B cell (primary cell): ENCODE results near the gene PLPPR3. TPM values are rescaled to one million over a fixed set of nuclear protein-coding genes. Genes with fewer than 3 reads are reported as not detected.
A peak's percentile ranks its signal among the peaks of the same experiment; 100 is the strongest.

Experiments used
- ATAC-seq: fragments of 200-7000 bp; cut with Tn5 transposase; one replicate; pipeline ENCODE4 v1.10.0; 2021; ENCODE audit warnings: low read depth, mild to moderate bottlenecking, moderate number of reproducible peaks, moderate library complexity
- CTCF ChIA-PET: fragments of 350-600 bp; sonication (Branson Sonifier 250); formaldehyde crosslinking; loops from one replicate; lab custom pipeline; 2021; ENCODE audit warnings: antibody characterized with exemption, inconsistent platforms; lab: Charles Lee
- POLR2A ChIA-PET: fragments of 350-600 bp; sonication (Branson Sonifier 250); formaldehyde crosslinking; loops from one replicate; lab custom pipeline; 2021; ENCODE audit warnings: antibody characterized with exemption; lab: Charles Lee
- DNase-seq: peaks from one replicate; pipeline ENCODE4 v3.0.0; 2013
- H2AFZ ChIP-seq: 2 replicates; pipeline ENCODE4 v1.6.1; 2012; ENCODE audit warnings: mild to moderate bottlenecking, low read depth, low read length; ENCODE audit not compliant: insufficient read depth, poor library complexity, severe bottlenecking
- H3K27ac ChIP-seq, 2 donors: 1 replicate in 1 of 2; 2 replicates in 1 of 2; pipeline ENCODE4 v1.5.1; 2012 to 2013; ENCODE audit warnings: low read length in 2 of 2, mild to moderate bottlenecking in 2 of 2, moderate library complexity in 1 of 2
- H3K27me3 ChIP-seq, 4 experiments: fragments of 200-600 bp in 1 of 4; sonication (generic) in 1 of 4; replicated peaks in 1 of 4; 1 replicate in 2 of 4; 2 replicates in 2 of 4; pipeline versions ENCODE4 v1.6.1 to v1.7.0; 2013 to 2016; ENCODE audit warnings: low read length in 3 of 4, mild to moderate bottlenecking in 2 of 4, mixed read lengths in 1 of 4, moderate library complexity in 1 of 4; ENCODE audit not compliant: insufficient read depth in 4 of 4, control insufficient read depth in 3 of 4; ENCODE audit errors: control extremely low read depth in 1 of 4
- H3K36me3 ChIP-seq, 2 experiments: replicated peaks in 1 of 2; 1 replicate in 1 of 2; 2 replicates in 1 of 2; pipeline versions ENCODE4 v1.6.1 to v1.7.1; 2013; ENCODE audit warnings: low read length in 1 of 2; ENCODE audit not compliant: insufficient read depth in 2 of 2, control insufficient read depth in 1 of 2; ENCODE audit errors: control extremely low read depth in 1 of 2, extremely low read depth in 1 of 2
- H3K4me1 ChIP-seq, 2 donors: fragments of 200-600 bp in 1 of 2; sonication (generic) in 1 of 2; 1 replicate in 1 of 2; 2 replicates in 1 of 2; pipeline versions ENCODE4 v1.5.1 to v1.6.1; 2013 to 2017; ENCODE audit warnings: low read length in 2 of 2; ENCODE audit not compliant: control insufficient read depth in 2 of 2, insufficient read depth in 2 of 2
- H3K4me2 ChIP-seq: replicated peaks from 2 replicates; pipeline ENCODE3; 2012; ENCODE audit warnings: mild to moderate bottlenecking, low read depth, low read length; ENCODE audit not compliant: poor library complexity, severe bottlenecking
- H3K4me3 ChIP-seq, 5 experiments: fragments of 200-600 bp in 1 of 5; sonication (generic) in 1 of 5; 1 replicate in 3 of 5; 2 replicates in 2 of 5; pipeline versions ENCODE4 v1.5.1 to v1.7.0; 2011 to 2016; ENCODE audit warnings: low read length in 4 of 5, mild to moderate bottlenecking in 4 of 5, low read depth in 2 of 5, control low read depth in 1 of 5, moderate library complexity in 1 of 5; ENCODE audit not compliant: insufficient read depth in 1 of 5; ENCODE audit errors: control extremely low read depth in 1 of 5, extremely low read depth in 1 of 5
- H3K79me2 ChIP-seq: fragments of 200-600 bp; sonication (generic); one replicate; pipeline ENCODE4 v1.6.0; 2016; ENCODE audit warnings: low read length; ENCODE audit not compliant: control insufficient read depth, insufficient read depth
- H3K9ac ChIP-seq: fragments of 200-600 bp; sonication (generic); 2 replicates; pipeline ENCODE4 v1.6.1; 2017; ENCODE audit warnings: mild to moderate bottlenecking, low read length, moderate library complexity
- H3K9me3 ChIP-seq, 3 donors: one replicate each; pipeline versions ENCODE4 v1.6.1 to v1.7.1; 2013; ENCODE audit warnings: low read length in 2 of 3; ENCODE audit not compliant: control insufficient read depth in 2 of 3, insufficient read depth in 1 of 3; ENCODE audit errors: control extremely low read depth in 1 of 3
- H4K20me1 ChIP-seq: 2 replicates; pipeline ENCODE4 v1.6.0; 2012; ENCODE audit warnings: mild to moderate bottlenecking, low read length; ENCODE audit not compliant: insufficient read depth, control insufficient read depth, poor library complexity, severe bottlenecking
- H3K27ac Mint-ChIP-seq: one replicate; pipeline ENCODE4 v1.8.0; 2021; ENCODE audit warnings: mixed read lengths
- H3K27me3 Mint-ChIP-seq: one replicate; pipeline ENCODE4 v1.8.0; 2021; ENCODE audit warnings: mixed read lengths
- H3K4me1 Mint-ChIP-seq: one replicate; pipeline ENCODE4 v1.8.0; 2021; ENCODE audit warnings: mixed read lengths
- H3K4me3 Mint-ChIP-seq: one replicate; pipeline ENCODE4 v1.8.0; 2021; ENCODE audit warnings: mixed read lengths
- H3K9me3 Mint-ChIP-seq: one replicate; pipeline ENCODE4 v1.8.0; 2022; ENCODE audit warnings: mixed read lengths; ENCODE audit not compliant: insufficient read depth
- EZH2 ChIP-seq: IDR thresholded peaks from 2 replicates; pipeline ENCODE4 v1.6.1; 2012; ENCODE audit warnings: borderline replicate concordance, low read depth, mild to moderate bottlenecking, moderate library complexity, low read length; ENCODE audit not compliant: insufficient read depth, poor library complexity, severe bottlenecking
- WGBS: methylation state at CpG from one replicate; pipeline ENCODE4 v1.1.5; 2013; ENCODE audit warnings: missing lambda C conversion rate; ENCODE audit not compliant: insufficient coverage; 5-methylcytosine and 5-hydroxymethylcytosine counted together
- intact Hi-C: fragments of 100-400 bp; cut with micrococcal nuclease; formaldehyde crosslinking; loops from one replicate; pipeline ENCODE4 v1.10.0; 2022
- polyA minus RNA-seq: library from RNA; depleted of rRNA, polyadenylated mRNA; stranded (reverse); fragments of >200 nt; gene quantifications from 2 replicates; pipeline ENCODE4 v1.2.3, GENCODE V29; 2012
- polyA plus RNA-seq: library from polyadenylated mRNA; depleted of rRNA; stranded (reverse); fragments of >200 nt; gene quantifications from 2 replicates; pipeline ENCODE4 v1.2.3, GENCODE V29; 2012
- total RNA-seq, 2 donors: library from RNA; stranded (reverse); fragments of 120-200 nt in 1 of 2; gene quantifications; 1 replicate in 1 of 2; 2 replicates in 1 of 2; pipeline versions ENCODE4 v1.2.3 to v1.2.4, GENCODE V29; 2013 to 2022
- TF ChIP-seq, protein P1 (sequence below): fragments of 200-600 bp; IDR thresholded peaks from one replicate; pipeline ENCODE4 v1.8.0; 2022; ENCODE audit warnings: antibody characterized with exemption, mild to moderate bottlenecking

PLPPR3 gene
- not detected in 2 replicates for total RNA-seq
- not detected for total RNA-seq (2013)
- not detected in 2 replicates for polyA plus RNA-seq
- 0.29 and 1.0 TPM in 2 replicates for polyA minus RNA-seq

DNA sequence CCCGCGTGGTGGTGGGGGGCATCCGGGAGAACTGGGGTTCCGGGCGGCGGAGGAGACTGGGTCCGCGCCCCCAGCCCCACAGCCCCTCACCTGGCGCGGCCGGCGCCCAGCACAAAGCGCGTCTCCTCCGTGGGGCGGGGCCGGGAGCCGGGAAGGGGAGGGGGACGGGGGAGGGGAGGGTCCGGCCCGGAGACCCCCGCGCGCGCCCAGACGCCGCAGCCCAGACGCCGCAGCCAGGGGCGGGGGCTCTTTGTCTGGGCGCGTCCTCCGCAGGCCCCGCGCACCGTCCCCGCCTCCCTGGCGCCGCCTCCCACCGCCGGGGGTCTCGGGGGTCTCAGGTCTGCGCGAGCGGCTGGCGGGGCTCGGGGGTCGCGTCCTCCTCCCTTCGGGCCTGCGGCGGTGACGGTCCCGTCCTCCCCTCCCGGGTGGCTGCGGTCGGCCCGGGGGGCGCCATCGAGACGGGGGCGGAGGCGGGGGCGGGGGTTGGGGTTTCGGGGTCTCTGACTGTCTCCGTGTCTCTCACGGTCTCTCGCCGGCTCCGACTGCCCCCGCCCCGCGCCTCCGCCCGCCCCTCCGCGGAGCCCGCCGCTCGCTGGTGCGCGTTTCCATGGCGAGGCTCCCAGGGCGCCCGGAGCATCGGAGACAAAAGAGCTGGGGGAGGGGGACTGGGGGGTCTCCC lies at the start of gene PLPPR3:
PLPPR3 (minus strand) TSS at position 131 of the 679 bp plus-strand sequence. CDS start 396 bp downstream, outside the sequence.
- H3K4me2 ChIP-seq: peak within 1 kb of the TSS; percentile 44
- intact Hi-C loops: no loop called here
- ChIA-PET CTCF (no interaction called here), POLR2A (interaction anchor here (0.8 kb wide), 1 partner anchor 97 kb away, joined by 3 read pairs; no protein-coding TSS in a partner anchor)
- H3K4me3 ChIP-seq: no peak within 1 kb of the TSS
- Mint-ChIP-seq H3K4me1 (peaks cover 2% of the 10 kb centered on the region), H3K4me3 (no peak within 1 kb of the TSS), H3K27ac (no peak within 1 kb of the TSS), H3K9me3 (no peaks in the 10 kb centered on the region), H3K27me3 (peaks cover 7% of the 10 kb centered on the region)
- H3K79me2 ChIP-seq: no peaks in the 10 kb centered on the region
- TF ChIP-seq, protein P1, sequence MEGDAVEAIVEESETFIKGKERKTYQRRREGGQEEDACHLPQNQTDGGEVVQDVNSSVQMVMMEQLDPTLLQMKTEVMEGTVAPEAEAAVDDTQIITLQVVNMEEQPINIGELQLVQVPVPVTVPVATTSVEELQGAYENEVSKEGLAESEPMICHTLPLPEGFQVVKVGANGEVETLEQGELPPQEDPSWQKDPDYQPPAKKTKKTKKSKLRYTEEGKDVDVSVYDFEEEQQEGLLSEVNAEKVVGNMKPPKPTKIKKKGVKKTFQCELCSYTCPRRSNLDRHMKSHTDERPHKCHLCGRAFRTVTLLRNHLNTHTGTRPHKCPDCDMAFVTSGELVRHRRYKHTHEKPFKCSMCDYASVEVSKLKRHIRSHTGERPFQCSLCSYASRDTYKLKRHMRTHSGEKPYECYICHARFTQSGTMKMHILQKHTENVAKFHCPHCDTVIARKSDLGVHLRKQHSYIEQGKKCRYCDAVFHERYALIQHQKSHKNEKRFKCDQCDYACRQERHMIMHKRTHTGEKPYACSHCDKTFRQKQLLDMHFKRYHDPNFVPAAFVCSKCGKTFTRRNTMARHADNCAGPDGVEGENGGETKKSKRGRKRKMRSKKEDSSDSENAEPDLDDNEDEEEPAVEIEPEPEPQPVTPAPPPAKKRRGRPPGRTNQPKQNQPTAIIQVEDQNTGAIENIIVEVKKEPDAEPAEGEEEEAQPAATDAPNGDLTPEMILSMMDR: no peak
- no peak within 1 kb of the TSS for H2AFZ ChIP-seq
- peaks cover 0 to 2% (median 0%) of the 10 kb centered on the region in 3 donors for H3K9me3 ChIP-seq
- no peak within 1 kb of the TSS for H3K27ac ChIP-seq
- H3K9ac ChIP-seq: no peak within 1 kb of the TSS
- 3% methylated on average over 48 of the region's 86 CpGs for WGBS
- peaks cover 0 to 22% (median 8%) of the 10 kb centered on the region in 4 experiments for H3K27me3 ChIP-seq
- DNase-seq (no peak), ATAC-seq (no peak)
- H3K4me1 ChIP-seq: peaks cover 0 to 4% of the 10 kb centered on the region in 2 donors
- no peaks in the 10 kb centered on the region for H3K36me3 ChIP-seq
- H4K20me1 ChIP-seq: no peaks in the 10 kb centered on the region

GRCh38 chr19:870963-871401 lies 49.2 kb upstream of the PLPPR3 start:
- ChIA-PET POLR2A (interaction anchor here (0.7 kb wide), 1 partner anchor 103 kb away, joined by 9 read pairs; no protein-coding TSS in a partner anchor), CTCF (no interaction called here)
- Histone ChIP-seq H3K27ac (no peak overlapping the region), H3K4me3 (no peak overlapping the region), H3K79me2 (no peaks in the 10 kb centered on the region), H3K9me3 (peaks cover 0 to 5% (median 0%) of the 10 kb centered on the region in 3 donors), H3K36me3 (peaks cover 0 to 17% of the 10 kb centered on the region in 2 experiments), H3K4me1 (peaks cover 8 to 17% of the 10 kb centered on the region in 2 donors), H4K20me1 (peaks cover 7% of the 10 kb centered on the region), H3K4me2 (no peak overlapping the region), H3K9ac (no peak overlapping the region), H3K27me3 (no peaks in the 10 kb centered on the region), H2AFZ (no peak overlapping the region)
- DNase-seq: no peak
- ATAC-seq: no peak
- over 99% methylated on average over 28 of the region's 28 CpGs for WGBS
- intact Hi-C loops: no loop called here
- Mint-ChIP-seq H3K4me3 (no peak overlapping the region), H3K27ac (no peak overlapping the region), H3K4me1 (peaks cover 9% of the 10 kb centered on the region), H3K9me3 (no peaks in the 10 kb centered on the region), H3K27me3 (no peaks in the 10 kb centered on the region)
- TF ChIP-seq EZH2: no peak
- TF ChIP-seq, protein P1: no peak
